GM18508 (cell line): ENCODE results near the gene BATF3.
A peak's percentile ranks its signal among the peaks of the same experiment; 100 is the strongest.

Experiments
- ATAC-seq: cut with Tn5 transposase; IDR thresholded peaks from one replicate; pipeline ENCODE4 v1.9.1; 2021; ENCODE audit warnings: moderate number of reproducible peaks; ENCODE audit not compliant: insufficient read depth, unreplicated experiment

BATF3 gene

DNA sequence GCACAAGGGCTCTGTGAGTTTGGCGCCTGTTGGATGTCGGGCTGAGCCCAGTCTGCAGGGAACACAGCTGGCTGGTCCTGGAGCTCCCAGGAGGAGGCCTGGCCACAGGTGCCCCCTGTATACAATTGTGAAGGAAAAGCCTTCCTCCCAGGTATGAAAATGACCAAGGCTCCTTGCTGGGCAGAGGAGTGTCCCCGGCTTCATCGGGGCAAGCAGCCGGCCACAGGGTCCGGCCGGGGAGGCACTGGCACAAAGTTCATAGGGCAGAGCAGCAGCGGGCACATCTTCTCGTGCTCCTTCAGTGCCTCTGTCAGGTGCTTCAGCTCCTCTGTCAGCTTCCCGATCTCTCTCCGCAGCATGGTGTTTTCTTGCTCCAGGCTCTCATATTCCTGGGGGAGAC is 13.0 kb downstream of the BATF3 start:
- ATAC-seq: no peak

DNA sequence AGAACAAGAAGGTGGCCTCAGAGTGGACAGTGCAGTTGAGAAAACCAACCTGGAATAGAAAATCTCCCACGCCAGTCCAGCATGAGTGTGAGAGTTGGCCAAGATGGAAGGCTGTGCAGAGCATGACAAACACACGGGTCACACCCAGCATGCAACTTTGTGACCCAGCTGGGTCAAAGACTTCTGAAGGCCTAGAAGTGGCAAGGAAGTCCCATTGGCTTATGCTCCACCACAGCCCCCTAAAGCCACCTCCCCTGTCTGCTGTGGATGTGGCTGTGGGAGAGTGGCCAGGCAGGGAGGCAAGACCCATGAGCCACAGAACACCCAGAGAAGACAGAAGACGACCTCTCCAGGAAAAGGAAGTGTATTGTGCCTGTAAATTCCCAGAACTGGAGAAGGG is 13.6 kb downstream of the BATF3 start:
- ATAC-seq: no peak

DNA sequence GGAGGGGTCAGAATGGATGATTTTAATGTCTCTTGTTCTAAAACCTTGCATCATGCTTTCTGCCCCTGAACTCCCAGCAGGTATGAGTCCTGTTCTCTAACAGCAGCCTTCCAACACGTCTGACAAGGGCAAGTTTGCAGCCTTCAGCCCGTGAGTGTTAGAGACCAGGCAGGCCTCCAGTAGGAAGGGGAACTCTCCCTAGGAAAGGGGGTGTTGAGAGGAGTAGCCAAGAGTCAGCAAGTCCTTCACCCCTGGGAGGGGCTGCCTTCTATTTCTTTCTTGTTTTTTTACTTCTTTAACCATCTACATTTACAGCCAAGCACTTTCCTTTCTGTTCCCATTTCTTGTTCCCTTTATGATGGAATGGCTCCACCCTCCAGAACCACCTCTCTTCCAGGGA is 14.2 kb downstream of the BATF3 start:
- no peak for ATAC-seq

DNA sequence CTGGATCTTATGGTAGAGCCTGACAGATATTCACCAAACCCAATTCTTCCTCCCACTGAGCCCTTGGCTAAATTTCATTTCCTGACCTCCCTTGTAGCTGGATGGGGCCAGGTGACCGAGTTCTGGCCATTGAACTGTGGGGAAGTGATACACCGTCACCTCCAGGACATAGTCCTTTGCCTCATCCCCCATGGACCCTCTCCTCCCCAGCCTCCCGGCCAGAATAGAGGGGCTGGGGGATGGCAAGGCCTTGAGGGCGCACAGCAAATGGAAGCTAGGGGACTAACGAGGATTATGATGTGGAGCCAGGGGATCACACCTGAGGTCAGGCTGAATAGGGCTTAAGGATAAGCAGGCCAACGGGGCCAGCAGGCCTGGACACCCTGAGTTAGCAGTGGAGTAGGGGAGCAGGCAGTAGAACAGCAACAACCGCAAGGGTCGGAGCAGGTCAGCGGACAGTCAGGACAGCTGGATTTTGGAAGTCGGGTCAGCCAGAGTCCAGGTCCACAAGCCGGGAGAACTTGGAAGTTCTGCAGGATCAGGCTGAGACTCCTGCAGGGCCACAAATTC is 15.0 kb downstream of the BATF3 start:
- no peak for ATAC-seq

DNA sequence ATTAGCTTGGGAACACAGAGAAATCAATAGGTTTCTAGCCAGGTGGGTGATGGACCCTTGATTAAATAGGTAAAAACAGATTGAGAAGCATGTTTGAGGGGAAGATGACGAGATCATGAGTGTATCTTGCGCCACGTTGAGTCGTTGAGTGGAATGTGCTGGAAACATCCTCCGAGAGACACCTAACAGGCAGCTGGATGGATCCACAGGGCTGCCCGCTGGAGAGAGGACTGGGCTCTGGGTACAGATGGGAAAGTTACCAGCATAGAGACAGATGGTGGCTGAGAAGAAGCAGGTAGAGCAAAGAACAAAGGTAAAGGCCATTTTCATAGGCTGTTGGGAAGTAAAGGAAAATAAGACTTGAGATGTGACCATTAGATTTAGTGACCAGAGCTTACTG is 15.6 kb downstream of the BATF3 start:
- no peak for ATAC-seq

DNA sequence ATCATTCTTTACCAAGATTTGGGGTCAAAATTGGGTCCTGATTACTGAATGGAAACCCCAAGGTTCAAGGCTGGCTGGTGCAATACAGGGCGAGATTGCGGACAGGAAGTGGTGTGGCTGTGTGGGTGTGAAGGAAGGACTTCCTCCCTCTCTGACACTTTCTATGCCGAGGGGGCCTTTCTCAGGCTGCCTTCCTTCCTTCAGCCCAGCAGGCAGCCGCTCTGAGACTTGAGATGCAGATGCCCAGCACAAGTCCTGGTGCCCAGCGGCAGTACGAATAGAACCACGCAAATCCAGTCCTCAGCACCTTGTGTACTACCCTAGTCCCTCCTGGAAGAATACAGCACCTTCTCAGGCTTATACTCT is 16.3 kb downstream of the BATF3 start:
- ATAC-seq: peak; percentile 66

DNA sequence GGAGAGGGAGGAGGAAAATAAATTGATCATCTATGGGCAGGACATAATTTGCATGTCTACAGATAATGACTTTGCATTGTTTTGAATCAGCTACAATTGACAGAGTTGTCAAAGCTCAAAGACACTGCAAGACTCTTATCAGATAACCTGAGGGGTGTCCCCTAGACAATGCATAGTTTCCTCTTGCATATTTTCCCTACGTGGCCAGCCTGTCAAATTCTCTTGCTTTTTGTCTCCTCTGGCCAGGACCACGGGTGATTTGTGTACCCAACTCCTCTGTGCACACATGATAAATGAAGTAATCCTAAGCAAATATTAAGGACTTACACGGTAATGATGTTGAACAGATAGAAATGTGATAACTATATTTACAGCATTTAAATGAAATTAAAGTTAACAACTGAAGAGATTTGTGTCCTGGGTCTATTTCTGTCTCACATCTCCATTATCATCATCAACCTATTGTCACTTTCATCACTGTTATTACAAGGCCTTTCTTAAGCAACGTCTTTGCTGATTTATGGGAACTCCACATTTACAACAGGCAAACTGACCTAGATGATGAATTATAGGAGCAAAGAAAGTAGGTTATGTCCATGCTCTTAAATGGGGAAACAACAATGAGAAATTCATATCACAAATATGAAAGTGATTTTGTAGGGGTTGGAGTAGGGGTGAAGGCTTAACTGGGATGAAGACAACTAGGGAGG is 18.8 kb downstream of the BATF3 start:
- no peak for ATAC-seq

DNA sequence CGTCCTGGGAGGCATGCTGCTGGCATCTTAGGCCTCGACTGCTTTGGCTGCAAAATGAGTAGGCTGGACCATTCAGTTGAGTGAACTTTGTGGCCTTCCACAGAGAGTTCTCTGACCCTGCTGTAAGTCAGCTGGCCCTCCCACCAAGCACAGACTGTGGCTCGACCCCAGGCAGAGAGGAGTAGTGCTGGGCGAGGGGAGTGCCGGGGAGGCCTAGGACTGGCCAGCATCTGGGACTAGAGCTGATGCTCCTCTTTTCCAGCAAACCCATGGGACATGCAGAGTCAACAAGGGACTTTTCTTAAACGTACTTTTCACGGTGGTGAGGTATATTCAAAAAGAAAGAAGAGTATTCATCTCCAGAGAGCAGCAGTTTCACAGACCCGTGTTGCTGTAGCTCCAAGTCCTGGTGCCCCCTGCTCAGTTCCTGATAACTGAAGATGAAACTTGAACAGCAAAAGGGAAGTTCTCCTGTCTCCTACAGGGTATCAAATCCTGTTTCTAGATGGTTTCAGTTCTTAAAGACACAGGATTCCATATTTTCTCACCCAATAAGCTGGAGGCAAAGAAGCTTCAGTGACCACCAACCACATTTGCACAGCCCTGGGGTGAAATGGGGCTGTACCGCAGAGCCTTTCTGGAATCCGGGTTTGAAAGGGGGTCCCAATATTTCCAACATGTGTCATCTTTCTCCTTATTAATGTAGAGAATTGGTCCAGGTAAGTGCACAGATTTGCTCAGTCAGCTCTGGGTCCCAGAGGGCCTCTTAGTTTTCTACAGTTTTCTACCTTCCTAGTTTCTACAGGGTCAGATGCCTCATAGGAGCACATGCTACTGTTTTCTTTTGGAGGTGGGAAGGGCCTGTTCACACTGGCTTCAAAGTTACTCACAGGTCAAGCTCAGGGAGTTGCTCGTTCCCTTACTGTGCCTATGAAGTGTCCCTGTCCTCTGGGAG is 20.9 kb downstream of the BATF3 start:
- peak; percentile 44 for ATAC-seq

DNA sequence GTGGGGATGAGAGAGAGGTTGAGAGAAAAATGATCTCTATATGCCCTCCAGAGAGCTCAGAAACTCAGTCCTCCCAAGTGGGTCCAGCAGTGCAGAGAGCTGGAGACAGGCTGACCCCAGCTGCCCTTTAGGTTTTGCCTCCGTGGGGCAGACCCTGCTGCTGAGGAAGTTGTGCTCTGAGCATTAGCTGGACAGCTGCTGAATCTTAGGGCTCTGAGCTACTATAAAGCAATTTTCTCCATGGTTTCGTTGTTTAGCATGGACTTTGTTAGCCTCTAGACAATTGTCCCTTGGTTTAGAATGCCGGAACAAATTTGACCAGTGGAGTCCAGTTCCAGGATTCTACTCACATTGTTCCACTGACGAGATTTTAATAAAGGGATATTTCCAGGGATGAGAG is 22.1 kb downstream of the BATF3 start:
- no peak for ATAC-seq

DNA sequence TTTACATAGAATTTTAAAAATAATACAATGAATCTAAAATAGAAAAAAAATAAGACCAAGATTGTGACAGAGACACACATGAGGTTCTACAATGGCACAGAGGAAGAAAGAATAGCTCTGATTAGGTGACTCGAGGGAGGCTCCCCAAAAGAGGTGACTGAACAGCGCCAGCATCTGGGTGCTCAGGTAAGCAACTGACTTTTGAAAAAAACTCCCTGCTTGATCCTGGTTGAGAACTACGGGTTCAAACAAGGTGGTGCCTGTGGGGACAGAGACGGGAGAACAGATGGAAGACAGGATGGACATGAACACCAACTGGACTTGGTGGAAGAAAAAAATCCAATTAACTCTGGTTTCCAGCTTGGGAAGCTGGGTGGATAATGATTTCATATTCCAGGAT is 22.5 kb downstream of the BATF3 start:
- no peak for ATAC-seq

DNA sequence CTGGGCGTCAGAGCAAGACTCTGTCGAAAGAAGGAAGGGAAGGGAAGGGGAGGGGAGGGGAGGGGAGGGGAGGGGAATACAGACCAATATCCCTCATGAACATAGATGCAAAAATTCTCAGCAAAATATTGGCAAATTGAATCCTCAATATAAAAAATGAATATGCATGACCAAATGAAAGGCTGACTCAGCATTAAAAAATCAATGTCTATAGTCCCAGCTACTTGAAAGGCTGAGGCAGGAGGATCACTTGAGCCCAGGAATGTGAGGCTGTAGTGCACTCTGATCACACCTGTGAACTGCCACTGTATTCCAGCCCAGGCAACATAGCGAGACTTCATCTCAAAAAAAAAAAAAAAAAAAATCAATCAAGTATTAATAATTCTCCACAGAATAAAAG is 24.0 kb downstream of the BATF3 start:
- ATAC-seq: no peak

DNA sequence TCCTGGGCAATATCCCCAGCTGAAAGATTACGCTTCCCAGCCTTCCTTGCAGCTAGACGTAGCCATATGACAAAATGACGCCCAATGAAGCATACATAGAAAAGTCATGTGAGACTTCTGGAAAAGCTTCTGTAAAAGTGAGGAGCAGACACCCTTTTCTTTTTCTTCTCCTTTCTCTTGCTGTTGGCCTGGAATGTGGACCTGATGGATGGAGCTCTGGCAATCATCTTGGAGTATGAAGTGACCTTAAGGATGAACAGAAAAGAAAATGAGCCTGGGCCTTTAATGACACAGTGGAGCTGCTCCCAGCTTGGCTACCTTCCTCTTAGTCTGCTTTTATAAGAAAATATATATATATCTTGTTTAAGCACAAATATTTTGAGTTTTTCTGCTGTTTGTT is 24.8 kb downstream of the BATF3 start:
- no peak for ATAC-seq

DNA sequence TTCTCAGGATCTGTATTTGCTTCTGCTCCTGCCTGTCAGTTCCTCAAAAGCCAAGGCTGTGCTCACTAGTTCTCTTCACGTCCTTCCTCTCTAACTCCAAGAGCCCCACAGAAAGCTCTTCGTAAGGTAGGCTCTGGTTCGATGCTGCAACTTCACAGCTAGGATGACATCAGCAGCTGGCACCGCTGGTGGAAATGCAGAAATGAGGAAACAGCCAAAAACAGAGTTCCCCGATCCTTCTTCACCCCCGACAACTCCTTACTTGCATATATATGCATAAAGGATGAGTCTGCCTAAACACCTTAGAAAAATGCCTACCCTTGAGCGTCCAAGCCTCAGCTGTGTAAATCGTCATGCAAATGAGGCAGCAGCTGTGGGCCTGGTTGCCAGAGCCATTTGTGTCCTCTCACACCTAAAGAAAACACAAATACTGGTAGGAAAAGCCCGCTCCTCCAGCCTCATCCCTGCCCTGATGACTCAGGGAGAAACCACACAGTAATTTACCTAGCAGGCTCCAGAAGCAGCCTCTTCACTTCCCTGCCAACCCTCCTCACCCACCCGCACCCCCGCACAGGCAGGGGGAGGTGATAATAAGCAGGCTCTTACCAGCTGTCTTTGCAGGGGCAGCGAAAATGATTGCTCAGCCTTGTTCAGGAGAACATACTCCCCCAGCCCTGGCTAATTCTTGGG is 28.2 kb downstream of the BATF3 start:
- ATAC-seq: no peak

DNA sequence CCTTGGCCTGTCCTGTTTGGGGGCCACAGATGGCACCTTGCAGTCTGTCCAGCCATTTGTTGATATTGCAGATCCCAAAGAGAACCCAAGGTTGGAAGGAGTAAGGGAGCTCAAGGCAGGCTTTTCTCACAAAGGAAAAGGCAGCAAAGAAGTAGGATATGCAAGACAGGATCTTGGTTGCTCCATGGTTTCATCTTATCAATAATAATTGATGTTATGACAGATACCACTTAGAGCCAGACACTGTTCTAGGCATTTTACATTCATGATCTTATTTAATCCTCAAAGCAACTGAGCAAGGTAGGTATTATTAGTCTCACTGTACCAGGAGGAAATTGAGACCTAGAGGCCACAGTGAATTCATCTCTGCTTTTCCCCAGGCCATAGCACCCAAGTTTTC is 28.8 kb downstream of the BATF3 start:
- no peak for ATAC-seq

DNA sequence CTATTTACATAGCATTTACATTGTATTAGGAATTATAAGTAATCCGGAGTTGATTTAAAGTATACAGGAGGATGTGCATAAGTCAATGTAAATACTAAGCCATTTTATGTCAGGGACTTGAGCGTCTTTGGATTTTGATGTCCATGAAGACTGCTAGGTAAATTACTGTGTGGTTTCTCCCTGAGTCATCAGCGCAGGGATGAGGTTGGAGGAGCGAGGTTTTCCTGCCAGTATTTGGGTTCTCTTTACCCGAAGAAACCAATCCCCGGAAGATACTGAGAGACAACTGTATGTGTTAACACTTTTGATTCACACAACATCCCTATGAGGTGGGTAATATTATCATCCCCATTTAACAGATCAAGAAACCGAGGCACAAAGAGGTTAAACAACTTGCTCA is 29.3 kb downstream of the BATF3 start:
- no peak for ATAC-seq

DNA sequence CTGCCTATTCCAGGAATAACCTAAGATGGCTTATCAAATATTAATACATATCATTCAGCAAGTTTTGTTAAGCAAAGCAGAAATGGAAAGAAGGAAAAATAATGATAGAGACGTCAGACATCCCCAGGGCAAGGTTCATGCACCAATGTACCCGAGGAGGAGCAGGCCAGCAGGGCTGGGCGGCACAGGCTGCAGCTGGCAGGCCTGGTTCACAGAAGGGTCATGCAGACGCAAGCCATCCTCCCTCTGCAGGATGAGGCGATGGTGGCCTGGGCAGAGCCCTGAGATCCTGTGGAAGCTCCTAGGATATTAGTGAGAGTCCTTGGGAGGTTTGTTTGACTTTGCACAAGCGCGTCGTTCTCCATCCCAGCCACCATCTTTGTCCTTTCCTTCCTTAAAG is 30.0 kb downstream of the BATF3 start:
- ATAC-seq: no peak

DNA sequence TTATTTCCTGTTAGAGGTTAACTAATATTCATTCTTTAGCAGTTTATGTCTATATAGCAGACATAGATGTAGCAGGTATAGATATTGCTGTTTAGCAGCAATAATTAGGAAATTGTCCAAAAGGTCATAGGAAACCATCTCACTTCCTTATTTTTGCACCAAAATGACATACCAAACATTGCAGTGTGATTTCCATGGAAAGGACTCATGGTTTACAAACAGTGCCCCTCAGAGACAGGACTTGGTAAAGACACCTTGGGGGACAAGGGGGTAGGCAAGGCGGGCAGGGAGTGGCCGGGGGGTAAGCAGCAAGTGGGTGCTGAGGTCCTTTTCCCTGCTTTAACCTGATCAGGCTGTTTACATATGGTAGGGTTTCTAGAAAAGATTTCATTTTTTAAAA is 30.5 kb downstream of the BATF3 start:
- ATAC-seq: no peak

DNA sequence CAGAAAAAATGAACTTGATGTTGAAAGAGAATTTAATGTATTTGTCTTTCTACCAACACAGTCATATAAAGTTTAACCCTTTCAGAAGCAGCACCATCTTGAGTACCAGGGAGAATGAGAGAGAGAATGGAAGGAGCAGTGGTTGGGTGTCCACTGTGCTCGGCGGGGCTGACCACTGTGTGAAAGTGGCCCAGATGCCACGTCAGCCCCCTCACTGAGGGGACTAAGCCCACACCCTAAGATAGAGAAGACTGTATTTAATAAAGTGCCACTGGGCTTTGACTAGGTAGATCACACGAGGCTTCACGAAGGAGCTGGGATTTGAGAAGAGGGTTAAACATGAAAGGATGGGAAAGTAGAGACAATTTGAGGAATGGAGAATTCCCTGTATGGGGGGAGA is 31.2 kb downstream of the BATF3 start:
- ATAC-seq: no peak

DNA sequence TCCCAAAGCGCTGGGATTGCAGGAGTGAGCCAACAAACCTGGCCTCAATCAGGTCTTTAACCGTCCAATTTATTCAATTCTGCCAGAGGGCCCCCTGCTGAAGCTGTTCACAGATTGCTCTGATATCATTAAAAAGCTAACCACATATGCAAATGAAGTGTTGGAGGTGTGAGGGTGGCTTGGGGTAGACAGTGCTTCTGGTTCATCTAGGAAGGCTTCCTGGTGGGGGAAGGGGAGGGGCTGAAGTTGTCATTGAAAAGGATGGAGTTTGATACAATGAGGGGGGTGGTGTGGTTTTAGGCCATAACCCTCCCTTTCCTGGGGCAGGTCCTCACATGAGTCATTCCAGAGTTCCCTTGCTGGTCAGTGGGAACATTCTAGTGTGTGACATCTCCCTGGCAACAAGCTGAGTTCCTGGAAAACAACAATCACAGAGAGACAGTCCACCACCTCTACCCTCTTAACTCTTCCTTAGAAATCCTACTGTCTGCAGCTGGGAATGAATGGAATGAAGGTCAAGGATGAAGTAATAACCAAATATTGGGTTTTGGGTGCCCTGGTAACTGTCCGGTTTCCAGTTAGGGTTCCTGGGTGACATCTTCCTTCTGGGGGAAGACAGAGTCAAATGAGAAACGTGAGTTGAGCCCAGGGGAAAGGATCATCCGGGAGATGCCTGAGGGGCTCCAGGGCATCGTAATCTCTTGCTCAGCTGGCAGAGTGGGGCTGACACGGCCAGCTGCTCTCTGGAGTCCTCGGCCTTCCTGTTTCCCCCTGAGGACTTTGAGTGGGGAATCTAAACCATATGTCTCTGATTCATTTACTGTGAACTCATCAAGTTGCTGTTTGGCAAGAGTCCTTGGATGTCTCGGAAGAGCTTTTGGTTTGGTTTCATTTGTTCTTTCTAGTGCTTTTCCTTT is 32.2 kb downstream of the BATF3 start:
- no peak for ATAC-seq
